ENCODE measurements around the gene TXLNB.
A peak's percentile ranks its signal among the peaks of the same experiment; 100 is the strongest.
"Not testable (repeated sequence)": the region's sequence is repeated elsewhere in the genome, so short reads cannot be mapped to it uniquely, and the experiment has no call there.

TXLNB gene

DNA sequence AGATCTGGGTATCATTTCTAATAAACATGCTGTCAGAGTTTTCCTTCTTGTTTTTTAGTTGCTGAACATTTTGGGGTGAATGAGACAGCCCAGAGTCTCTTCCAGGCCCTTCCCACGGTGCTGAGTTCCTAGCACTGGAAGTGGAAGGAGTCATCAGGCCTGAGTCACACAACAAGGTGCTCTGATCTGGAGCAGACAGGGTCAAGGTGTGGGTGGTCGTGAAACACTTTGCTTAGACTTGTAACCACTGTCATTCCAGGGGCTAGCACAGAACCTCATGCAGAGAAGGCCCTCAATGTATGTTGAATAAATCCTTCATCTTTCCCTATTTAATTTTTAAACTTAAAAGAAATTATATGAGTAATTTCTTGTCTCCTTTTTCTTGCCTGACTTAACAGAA lies 60.6 kb downstream of the TXLNB start:
- no peak for DNase-seq

- DNase-seq = no peak
Measured at GRCh38 chr6:139230391-139230840, 61.4 kb downstream of the TXLNB start.

DNA sequence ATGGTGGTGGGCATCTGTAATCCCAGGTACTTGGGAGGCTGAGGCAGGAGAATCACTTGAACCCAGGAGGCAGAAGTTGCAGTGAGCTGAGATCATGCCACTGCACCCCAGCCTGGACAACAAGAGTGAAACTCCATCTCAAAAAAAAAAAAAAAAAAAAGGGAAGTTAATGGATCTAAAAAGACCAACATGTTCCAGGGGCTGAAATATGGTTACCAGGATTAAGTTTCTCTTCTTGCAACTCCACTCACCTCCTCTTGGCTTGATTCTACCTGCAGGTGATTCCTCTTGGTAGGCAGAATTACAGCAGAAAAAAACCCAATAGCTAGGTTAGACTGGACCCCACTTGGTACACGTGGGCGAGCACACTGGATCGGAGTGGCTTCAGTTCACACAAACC lies 63.4 kb downstream of the TXLNB start:
- DNase-seq = not testable (repeated sequence)

DNA sequence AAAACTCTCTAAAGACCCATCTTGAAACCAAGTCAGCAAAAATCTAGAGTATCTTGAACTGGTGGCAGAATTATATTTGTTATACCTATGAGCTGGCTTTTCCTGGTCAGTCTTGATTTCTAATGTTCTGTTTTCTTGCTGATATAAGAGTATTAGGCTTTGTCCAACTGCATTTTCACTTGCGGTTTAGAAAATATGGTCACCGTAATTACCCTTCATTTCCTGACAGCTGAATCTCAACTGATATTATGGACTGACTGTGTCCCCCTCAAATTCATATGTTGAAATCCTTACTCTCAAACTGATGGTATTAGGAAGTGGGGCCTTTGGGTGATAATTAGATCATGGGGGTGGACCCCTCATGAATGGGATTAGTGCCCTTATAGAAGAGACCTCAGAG lies 72.1 kb downstream of the TXLNB start:
- DNase-seq = no peak

- DNase-seq = peak; percentile 92
Measured at GRCh38 chr6:139219271-139219729, 72.5 kb downstream of the TXLNB start.

GRCh38 chr6:139212460-139212859 lies 79.3 kb downstream of the TXLNB start:
- not testable (repeated sequence) for DNase-seq

DNA sequence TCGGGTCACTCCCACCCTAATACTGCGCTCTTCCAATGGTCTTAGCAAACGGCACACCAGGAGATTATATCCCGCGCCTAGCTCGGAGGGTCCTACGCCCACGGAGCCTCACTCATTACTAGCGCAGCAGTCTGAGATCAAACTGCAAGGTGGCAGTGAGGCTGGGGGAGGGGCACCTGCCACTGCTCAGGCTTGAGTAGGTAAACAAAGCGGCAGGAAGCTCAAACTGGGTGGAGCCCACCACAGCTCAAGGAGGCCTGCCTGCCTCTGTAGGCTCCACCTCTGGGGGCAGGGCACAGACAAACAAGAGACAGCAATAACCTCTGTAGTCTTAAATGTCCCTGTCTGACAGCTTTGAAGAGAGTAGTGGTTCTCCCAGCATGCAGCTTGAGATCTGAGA lies 81.0 kb downstream of the TXLNB start:
- not testable (repeated sequence) for DNase-seq

DNA sequence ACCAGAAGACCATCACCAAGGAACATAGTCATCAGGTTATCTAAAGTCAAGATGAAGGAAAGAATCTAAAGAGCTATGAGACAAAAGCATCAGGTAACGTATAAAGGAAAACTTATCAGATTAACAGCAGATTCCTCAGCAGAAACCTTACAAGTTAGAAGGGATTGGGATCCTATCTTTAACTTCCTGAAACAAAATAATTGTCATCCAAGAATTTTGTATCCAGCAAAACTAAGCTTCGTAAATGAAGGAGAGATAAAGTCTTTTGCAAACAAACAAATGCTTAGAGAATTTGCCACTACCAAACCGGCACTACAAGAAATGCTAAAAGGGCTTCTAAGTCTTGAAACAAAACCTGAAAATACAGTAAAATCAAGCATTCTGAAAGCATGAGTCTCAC lies 86.0 kb downstream of the TXLNB start:
- no peak for DNase-seq

DNA sequence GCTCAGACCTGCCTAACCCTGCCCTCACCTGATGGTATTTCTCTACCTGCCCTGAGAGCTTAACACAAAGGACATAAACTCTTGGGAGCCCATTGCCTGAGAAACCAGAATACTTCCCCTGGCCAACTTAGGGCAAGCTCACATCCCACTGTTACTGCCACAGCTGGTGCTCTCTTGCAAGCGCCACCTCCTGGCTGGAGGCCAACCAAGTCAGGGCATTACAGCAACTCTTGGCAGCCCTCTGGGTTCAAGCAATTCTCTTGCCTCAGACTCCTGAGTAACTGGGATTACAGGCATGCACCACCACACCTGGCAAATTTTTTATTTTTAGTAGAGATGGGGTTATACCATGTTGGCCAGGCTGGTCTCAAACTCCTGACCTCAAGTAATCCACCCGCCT lies 86.8 kb downstream of the TXLNB start:
- DNase-seq = no peak

DNA sequence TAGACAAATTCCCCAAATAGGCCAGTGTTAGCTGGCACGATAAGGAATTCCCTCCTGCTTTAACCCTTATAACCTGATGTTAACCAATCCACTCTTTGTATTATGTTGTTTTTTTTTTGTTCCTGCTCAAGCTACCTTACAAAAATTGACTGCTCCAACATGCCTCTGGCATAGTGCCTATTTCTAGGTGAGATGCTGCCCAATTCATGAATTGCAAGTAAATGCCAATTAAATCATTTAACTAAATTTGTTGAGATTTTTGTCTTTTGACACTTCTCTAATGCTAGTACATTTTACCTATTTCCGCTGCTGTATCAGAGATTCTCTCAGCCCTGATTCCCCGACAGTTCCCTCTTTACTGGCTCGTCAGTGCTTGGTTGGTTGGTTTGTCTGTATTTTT lies 90.4 kb downstream of the TXLNB start:
- DNase-seq = no peak

DNA sequence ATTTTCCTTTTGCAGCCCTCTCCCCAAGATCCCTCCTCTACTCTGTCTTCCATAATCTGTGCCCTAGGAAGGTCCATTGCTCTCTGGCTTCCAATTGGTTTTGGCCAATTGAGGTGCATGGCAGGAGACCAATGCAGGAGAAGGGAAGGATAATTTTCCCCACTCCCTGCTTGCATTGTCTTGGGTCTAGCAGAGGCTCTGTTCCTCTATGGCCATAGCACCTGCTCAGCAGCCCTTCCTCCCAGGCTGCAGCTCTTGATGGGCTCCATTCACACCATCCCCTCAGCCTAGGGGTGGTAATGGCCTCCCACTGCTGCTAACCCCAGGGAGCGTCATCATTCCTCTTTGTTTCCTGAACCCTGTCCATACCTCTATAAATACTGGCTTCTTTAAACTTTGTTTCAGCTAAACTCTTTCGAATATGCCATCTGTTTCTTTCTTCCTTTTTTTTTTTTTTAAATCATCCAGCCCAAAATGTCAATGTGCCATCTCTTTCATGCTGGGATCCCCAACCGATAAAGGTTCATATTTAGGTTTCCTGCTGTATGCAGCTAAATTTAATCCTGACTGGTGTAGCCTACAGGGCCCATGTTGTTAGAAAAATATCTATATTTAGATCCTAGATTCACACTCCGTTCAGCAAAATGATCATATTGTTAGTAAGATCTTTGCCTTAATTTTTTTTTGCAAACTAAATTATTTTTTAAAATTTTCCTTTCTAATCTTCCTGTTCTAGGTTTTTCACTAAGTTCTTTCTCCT lies 93.1 kb downstream of the TXLNB start:
- DNase-seq = no peak

DNA sequence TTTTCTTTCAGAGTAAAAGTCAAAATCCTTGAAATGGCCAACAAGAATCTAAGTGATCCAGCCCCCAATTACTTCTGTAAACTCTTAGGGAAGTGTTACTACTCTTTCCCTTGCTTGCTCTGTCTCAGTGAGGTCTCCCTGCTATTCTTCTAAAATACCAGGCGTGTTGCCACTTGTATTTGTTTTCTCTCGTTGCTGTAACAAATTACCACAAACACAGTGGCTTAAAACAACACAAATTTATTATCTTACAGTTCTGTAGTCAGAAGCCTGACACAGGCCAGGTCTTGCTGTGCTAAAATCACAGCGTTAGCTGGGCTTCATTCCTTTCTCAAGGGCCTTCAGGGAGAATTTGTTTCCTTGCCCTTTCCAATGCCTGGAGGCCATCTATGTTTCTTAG lies 97.1 kb downstream of the TXLNB start:
- no peak for DNase-seq

All from hematopoietic multipotent progenitor cell treated with erythropoietin and hydrocortisone succinate and interleukin-3 and kit ligand, for 8 days (in vitro differentiated cells).